ENCODE results near the gene SCRT2.

The SCRT2 gene

DNA sequence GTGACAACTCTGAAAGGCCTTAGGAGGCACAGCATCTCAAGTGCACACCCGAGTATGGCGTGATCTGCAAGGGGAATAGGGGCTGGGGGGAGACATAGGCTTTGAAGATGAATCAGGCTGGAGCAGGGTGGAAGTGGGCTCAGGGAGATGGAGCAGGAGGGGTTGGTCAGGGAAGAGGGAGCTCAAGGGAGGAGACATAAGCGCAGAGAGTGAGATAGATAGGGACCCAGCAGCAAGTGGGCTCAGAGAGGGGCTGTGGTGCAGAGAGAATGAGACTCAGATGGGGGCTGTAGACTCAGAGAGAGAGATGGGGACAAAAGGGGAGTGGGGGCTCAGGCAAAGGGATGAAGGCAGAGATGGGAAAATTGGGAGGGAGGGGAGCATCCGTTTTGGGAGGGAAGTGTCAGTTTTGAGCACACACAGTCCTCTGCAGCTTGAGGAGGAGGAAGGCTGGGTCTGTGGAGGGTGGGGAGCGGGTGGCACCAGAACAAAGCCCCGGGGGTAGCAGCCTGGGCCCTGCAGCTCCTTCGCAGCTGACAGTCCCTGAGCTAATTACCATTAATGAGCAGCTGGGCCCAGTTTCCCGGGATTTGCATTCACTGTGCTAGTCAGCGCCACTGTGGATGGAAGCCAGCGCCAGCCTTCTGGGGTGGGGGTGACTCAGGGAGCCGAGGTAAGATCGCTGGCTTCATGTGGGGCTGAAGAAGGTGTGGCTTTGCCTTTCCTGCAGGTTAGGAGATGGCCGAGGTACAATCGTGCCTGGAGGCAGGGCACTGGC lies 41.3 kb downstream of the SCRT2 start:
- H3K4me1 Mint-ChIP-seq, result no peaks in the 10 kb centered on the region
- H3K36me3 Mint-ChIP-seq, result no peaks in the 10 kb centered on the region
- no peak overlapping the region for H3K4me3 Mint-ChIP-seq
- DNase-seq (no peak), ATAC-seq (replicated peaks) (no peak)
- H3K9me3 Mint-ChIP-seq, result no peaks in the 10 kb centered on the region
- peaks cover 17 to 27% of the 10 kb centered on the region in 2 donors for H3K27me3 Mint-ChIP-seq
- H3K27ac Mint-ChIP-seq, result no peak overlapping the region

DNA sequence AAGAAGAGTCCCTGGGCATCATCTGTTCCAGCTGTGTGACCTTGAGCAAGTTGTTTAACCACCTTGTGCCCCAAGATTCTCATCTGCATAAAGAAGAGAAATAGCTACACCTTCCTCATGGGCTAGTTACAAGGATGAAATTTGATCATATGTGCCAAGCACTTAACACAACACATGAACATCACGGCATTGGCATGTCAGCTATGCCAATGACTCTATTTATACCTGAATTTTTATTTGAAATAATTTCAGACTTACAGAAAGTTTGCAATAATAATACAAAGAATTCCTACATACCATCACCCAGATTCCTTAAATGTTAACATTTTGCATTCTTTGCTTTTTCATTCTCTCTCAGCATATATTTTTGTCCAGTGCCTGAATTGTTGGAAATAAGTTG lies 44.5 kb downstream of the SCRT2 start:
- no peak for ATAC-seq (replicated peaks)

DNA sequence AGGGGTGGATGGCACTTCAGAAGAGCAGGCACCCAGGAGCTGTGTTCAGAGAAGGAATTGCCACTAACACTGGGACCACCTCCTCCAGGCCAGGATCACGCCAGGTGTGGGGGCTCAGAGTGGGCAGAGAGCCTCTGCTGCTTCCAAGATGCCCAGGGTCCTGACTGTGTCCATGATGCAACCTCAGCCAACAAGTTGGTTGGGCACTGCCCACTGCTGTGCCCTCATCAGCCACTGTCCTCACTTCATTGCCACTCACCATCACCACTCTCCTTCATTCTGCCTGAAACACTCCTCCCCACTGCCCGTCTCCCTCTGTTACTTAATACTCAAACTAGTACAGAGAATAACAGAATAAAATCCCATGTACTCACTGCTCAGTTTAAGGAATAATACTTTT lies 49.0 kb downstream of the SCRT2 start:
- peaks cover 1 to 5% of the 10 kb centered on the region in 2 donors for H3K9me3 Mint-ChIP-seq
- H3K27me3 Mint-ChIP-seq, result peaks cover 31% of the 10 kb centered on the region in 2 donors
- DNase-seq, result no peak
- H3K4me3 Mint-ChIP-seq, result no peak overlapping the region
- no peak overlapping the region for H3K27ac Mint-ChIP-seq
- H3K4me1 Mint-ChIP-seq, result no peaks in the 10 kb centered on the region
- H3K36me3 Mint-ChIP-seq, result no peaks in the 10 kb centered on the region
- no peak for ATAC-seq (replicated peaks)

More for the DNA sequence above, 44.5 kb downstream of the SCRT2 start:
- H3K27me3 Mint-ChIP-seq, result peaks cover 14 to 22% of the 10 kb centered on the region in 2 donors
- DNase-seq, result no peak
- no peaks in the 10 kb centered on the region for H3K36me3 Mint-ChIP-seq
- H3K27ac Mint-ChIP-seq, result no peak overlapping the region
- H3K4me1 Mint-ChIP-seq, result no peaks in the 10 kb centered on the region
- no peak overlapping the region for H3K4me3 Mint-ChIP-seq
- H3K9me3 Mint-ChIP-seq, result no peaks in the 10 kb centered on the region

DNA sequence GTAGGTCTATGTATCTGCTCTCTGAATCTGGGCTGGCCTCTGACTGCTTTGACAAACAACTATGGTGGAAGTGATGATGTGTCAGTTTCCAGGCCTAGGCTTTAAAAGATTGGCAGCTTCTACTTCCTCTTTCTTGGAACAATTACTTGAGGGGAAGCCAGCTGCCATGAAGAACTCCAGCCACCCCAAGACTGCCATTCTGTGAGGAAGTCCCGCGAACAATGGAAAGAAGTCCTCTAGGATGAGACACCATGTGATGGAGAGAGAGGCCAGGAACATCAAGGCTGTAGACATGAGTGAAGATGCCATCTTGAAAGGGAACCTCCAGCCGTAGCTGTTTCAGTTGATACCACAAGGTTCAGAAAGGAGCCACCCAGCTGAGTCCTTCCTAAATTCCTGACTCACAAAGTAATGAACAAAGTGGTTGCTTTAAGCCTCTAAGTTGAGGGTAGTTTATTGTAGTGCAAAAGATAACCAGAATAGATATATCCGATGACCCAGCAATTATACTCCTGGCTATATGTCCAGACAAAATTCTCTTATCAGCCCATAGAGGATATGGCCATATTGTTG lies 50.2 kb downstream of the SCRT2 start:
- Mint-ChIP-seq H3K4me3 (no peak overlapping the region), H3K27me3 (peaks cover 39 to 43% of the 10 kb centered on the region in 2 donors), H3K36me3 (no peaks in the 10 kb centered on the region), H3K9me3 (peaks cover 1 to 5% of the 10 kb centered on the region in 2 donors), H3K27ac (no peak overlapping the region), H3K4me1 (no peaks in the 10 kb centered on the region)
- ATAC-seq (replicated peaks) (no peak), DNase-seq (no peak)

DNA sequence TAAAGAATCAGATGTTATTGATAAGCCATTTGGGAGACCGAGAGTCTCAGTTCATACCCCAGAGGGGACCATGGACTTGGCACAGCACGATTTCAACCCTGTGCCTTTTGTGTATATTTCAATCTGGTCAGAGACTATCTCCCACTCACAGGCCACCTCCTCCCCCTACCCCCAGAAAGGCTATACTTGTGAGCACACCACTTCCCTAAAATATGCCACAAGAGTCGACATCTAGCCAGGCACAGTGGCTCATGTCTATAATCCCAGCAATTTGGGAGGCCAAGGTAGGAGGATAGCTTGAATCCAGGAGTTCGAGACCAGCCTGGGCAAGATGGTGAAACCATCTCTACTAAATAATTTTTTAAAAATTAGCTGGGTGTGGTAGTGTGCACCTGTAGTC lies 51.9 kb downstream of the SCRT2 start:
- Mint-ChIP-seq H3K4me3 (no peak overlapping the region), H3K4me1 (no peaks in the 10 kb centered on the region), H3K9me3 (peaks cover 1 to 5% of the 10 kb centered on the region in 2 donors), H3K27ac (no peak overlapping the region), H3K36me3 (no peaks in the 10 kb centered on the region), H3K27me3 (peaks cover 49 to 54% of the 10 kb centered on the region in 2 donors)
- ATAC-seq (replicated peaks) (no peak), DNase-seq (no peak)

DNA sequence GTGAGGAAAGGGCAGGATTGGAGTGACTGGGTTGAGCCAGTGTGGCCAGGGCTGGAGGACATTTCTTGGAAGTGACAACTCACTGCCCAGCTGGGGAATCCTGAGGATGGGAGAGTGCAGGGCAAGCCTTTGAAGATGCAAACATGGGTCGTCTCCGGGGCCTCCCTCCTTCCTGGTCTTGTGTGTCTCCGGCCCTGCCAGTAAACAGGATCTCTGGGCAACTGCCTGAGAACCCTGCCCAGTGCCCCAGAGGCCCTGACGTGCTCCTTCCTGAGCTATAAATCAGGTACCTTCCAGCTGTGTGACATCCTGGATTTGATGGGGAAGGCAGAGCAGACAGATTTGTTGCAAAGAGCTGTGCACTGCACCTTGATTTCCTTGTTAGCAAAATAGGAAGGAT lies 52.6 kb downstream of the SCRT2 start:
- Mint-ChIP-seq H3K36me3 (no peaks in the 10 kb centered on the region), H3K27ac (no peak overlapping the region), H3K9me3 (peaks cover 3 to 7% of the 10 kb centered on the region in 2 donors), H3K27me3 (peaks cover 50 to 54% of the 10 kb centered on the region in 2 donors), H3K4me3 (no peak overlapping the region), H3K4me1 (no peaks in the 10 kb centered on the region)
- ATAC-seq (replicated peaks), result no peak
- DNase-seq, result no peak

DNA sequence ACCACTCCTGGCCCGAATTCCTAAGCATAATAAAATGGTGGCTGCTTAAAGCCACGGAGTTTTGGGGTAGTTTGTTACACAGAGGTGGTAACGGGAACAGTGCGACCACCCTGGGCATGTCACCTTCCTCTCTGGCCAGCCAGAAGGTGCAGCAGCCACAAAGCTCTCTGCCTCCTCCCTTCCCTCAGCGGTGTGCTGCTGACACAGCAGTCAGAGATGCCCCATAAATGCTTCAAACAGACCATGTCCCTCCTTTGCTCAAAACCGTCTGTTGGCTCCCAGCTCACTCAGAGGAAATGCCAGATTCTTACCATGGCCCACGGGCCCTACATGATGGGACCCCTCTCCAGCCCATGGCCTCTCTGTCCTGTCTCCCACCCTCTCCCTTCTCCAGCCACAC lies 53.4 kb downstream of the SCRT2 start:
- peaks cover 2 to 4% of the 10 kb centered on the region in 2 donors for H3K36me3 Mint-ChIP-seq
- peaks cover 55 to 63% of the 10 kb centered on the region in 2 donors for H3K27me3 Mint-ChIP-seq
- no peaks in the 10 kb centered on the region for H3K4me1 Mint-ChIP-seq
- H3K27ac Mint-ChIP-seq, result no peak overlapping the region
- no peak overlapping the region for H3K4me3 Mint-ChIP-seq
- no peak for DNase-seq
- H3K9me3 Mint-ChIP-seq, result peaks cover 8 to 15% of the 10 kb centered on the region in 2 donors
- no peak for ATAC-seq (replicated peaks)

DNA sequence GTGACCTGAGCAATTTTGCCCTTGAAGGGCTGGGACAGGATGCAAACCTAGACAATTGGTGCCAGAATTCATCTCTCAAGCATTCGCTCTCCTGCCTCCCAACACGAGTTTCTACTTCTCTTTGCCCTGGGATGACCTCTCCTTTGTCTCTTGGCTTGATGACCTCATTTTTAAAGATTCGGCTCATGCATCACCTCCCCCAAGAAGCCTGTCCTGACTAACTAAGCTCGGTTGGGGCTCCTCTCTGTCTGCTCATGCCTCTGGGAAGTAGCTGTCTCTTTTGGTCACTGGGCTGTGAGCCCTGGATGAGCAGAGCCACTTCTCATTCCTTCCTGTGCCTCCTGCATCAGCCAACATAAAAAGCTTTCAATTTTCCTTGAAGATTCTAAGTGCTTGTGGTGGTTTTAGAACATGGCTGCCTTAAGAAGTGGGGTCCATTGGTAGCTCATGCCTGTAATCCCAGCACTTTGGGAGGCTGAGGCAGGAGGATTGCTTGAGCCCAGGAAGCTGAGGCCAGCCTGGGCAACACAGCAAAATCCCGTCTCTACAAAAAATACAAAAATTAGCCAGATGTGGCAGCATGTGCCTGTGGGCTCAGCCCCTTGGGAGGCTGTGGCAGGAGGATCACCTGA lies 54.4 kb downstream of the SCRT2 start:
- ATAC-seq (replicated peaks), result no peak
- H3K9me3 Mint-ChIP-seq, result peaks cover 8 to 15% of the 10 kb centered on the region in 2 donors
- H3K36me3 Mint-ChIP-seq, result peaks cover 2 to 4% of the 10 kb centered on the region in 2 donors
- H3K4me3 Mint-ChIP-seq, result no peak overlapping the region
- H3K27me3 Mint-ChIP-seq, result peaks cover 55 to 63% of the 10 kb centered on the region in 2 donors
- H3K27ac Mint-ChIP-seq, result no peak overlapping the region
- H3K4me1 Mint-ChIP-seq, result no peaks in the 10 kb centered on the region
- no peak for DNase-seq

DNA sequence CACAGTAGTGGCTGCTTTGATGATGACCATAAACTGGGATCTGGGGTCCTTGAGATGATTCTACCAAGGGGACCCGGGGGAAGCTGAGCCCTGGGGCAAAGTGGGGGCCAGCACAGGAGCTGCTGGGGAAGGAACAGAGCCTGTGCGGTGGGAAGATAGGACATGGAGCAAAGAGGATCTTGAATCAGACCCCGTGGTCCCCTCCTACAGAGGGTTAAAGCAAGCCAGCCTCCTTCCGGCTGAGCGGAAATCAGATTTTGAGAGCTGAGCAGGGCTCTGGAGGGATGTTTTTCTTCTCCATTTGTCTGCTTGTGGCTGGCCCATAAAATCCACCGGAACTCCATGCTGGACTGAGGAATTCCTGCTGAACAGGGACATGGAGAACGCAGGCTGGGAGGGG lies 55.4 kb downstream of the SCRT2 start:
- Mint-ChIP-seq H3K9me3 (peaks cover 6 to 15% of the 10 kb centered on the region in 2 donors), H3K27me3 (peaks cover 55 to 68% of the 10 kb centered on the region in 2 donors), H3K4me3 (no peak overlapping the region), H3K36me3 (peaks cover 2 to 4% of the 10 kb centered on the region in 2 donors), H3K27ac (no peak overlapping the region), H3K4me1 (peaks cover 2 to 6% of the 10 kb centered on the region in 2 donors)
- DNase-seq, result no peak
- ATAC-seq (replicated peaks), result no peak

DNA sequence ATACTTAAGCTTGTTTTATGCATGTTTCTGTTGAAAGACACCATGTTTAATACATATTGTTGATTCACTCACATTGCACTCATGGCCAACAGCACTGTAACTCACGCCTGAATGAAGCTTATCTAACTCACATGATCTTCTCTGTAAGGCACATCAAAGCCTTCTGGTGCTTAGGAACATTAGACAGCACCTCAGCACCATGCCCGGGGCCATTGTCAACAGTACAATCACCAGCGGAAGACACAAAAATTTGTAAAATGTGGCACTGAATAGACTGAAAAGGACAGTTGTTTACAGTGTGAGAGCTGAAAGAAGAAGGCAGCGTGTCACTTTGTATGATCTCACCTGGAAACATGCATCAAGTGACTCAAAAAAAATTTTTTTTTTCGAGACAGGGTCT lies 56.6 kb downstream of the SCRT2 start:
- ATAC-seq (replicated peaks), result no peak
- peaks cover 2 to 4% of the 10 kb centered on the region in 2 donors for H3K36me3 Mint-ChIP-seq
- H3K27me3 Mint-ChIP-seq, result peaks cover 54 to 77% of the 10 kb centered on the region in 2 donors
- H3K4me3 Mint-ChIP-seq, result no peak overlapping the region
- peaks cover 2 to 6% of the 10 kb centered on the region in 2 donors for H3K4me1 Mint-ChIP-seq
- peaks cover 6 to 10% of the 10 kb centered on the region in 2 donors for H3K9me3 Mint-ChIP-seq
- no peak overlapping the region for H3K27ac Mint-ChIP-seq
- DNase-seq, result no peak

DNA sequence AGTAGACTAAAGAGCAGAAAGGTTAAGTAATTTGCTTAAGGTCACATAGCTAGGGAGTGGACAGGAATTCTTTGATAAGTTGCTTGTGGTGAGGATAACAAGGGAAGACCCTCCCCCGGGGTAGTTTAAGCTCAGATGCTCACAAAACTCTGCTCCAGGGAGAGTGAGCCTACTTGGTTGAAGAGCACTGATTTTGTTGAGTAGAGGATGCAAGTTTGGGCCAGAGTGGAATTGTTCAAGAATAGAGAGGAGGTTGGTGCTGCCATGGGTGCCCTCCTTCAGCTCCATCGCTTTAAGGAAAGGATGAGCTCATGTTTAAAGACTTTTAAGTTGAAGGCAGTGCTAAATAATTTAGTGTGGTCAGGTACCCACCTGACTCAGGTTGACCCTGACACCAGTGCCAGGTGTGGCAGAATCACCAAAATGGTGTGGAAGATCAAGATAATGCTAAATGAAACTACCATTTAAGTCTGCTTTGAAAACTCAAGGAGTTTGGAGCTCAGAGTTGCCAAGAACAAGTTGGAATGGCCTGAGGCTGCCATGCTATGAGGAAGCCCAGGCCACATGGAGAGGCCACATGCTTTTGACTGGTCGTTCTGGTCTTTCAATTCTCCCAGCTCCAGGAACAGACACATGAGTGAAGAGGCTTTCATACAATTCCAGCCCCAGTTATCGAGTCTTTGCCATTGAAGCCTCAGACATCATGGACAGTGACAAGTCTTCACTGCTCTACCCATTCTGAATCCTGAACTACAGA lies 57.5 kb downstream of the SCRT2 start:
- Mint-ChIP-seq H3K4me1 (peaks cover 2 to 6% of the 10 kb centered on the region in 2 donors), H3K27ac (no peak overlapping the region), H3K4me3 (no peak overlapping the region), H3K36me3 (peaks cover 2 to 4% of the 10 kb centered on the region in 2 donors), H3K27me3 (peaks cover 59 to 82% of the 10 kb centered on the region in 2 donors), H3K9me3 (peaks cover 6 to 10% of the 10 kb centered on the region in 2 donors)
- ATAC-seq (replicated peaks) (no peak), DNase-seq (no peak)

DNA sequence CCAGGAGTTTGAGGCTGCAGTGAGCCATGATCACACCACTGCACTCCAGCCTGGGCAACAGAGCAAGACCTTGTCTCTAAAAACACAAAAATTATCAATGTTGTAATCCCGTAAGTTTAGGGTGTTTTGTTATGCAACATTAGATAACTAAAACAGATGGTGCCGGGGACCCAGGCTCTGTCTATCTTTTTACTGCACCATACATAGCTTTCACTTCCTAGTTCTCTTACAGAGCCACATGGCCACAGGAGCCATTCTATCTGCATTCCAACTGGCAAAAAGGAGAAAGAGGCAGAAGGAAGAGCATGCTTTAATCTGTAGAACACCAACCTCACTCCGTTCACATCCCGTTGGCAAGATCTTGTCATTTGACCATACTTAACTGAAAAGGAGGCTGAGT lies 60.1 kb downstream of the SCRT2 start:
- no peak for ATAC-seq (replicated peaks)
- no peak for DNase-seq
- Mint-ChIP-seq H3K27ac (no peak overlapping the region), H3K27me3 (peaks cover 57 to 81% of the 10 kb centered on the region in 2 donors), H3K36me3 (peaks cover 2 to 4% of the 10 kb centered on the region in 2 donors), H3K4me1 (peaks cover 5 to 16% of the 10 kb centered on the region in 2 donors), H3K4me3 (no peak overlapping the region), H3K9me3 (peaks cover 6 to 10% of the 10 kb centered on the region in 2 donors)

DNA sequence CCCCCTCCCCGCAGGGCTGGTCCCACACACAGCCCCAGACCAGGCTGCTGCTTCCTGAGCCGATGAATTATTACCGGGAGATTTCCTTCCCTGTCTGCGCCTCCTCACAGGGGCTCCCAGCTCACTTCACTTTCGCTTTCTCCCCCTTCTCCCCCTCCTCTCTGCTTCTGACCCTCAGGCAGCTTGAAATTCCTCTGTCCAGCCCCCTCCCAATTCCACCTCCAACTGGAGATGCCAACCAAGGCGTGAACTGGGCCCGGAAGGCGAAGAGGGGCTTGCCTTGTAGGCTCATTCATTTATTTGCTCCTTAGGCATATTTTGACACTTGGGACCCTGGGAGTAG lies 63.8 kb downstream of the SCRT2 start:
- no peak for DNase-seq
- Mint-ChIP-seq H3K36me3 (no peaks in the 10 kb centered on the region), H3K27me3 (peaks cover 52 to 72% of the 10 kb centered on the region in 2 donors), H3K4me1 (peaks cover 5 to 16% of the 10 kb centered on the region in 2 donors), H3K4me3 (no peak overlapping the region), H3K9me3 (no peaks in the 10 kb centered on the region), H3K27ac (no peak overlapping the region)
- no peak for ATAC-seq (replicated peaks)
